K562 (cell line): ENCODE data around the gene CBX2. TPM values are rescaled to one million over a fixed set of nuclear protein-coding genes. Genes with fewer than 3 reads are reported as not detected.

Experiments used
- HDAC1 ChIP-seq, 2 experiments: fragments of 450-650 bp; IDR thresholded peaks; 2 replicates each; pipeline ENCODE4 v1.6.1; 2016 to 2017; ENCODE audit warnings: inconsistent platforms in 1 of 2, mild to moderate bottlenecking in 1 of 2, moderate library complexity in 1 of 2
- HINFP ChIP-seq: fragments of 450-650 bp; conservative IDR thresholded peaks from 2 replicates; pipeline ENCODE4 v1.6.1; 2016; ENCODE audit warnings: missing genetic modification characterization, low read depth, mild to moderate bottlenecking, control low read depth, missing compliant biosample characterization
- HLTF ChIP-seq: fragments of 450-650 bp; IDR thresholded peaks from 2 replicates; pipeline ENCODE4 v1.6.1; 2016
- MEF2D ChIP-seq: conservative IDR thresholded peaks from 2 replicates; pipeline ENCODE4 v1.6.1; 2016; ENCODE audit warnings: low read depth, missing genetic modification characterization, missing compliant biosample characterization
- MGA ChIP-seq: fragments of 450-650 bp; IDR thresholded peaks from 2 replicates; pipeline ENCODE4 v1.6.1; 2016; ENCODE audit warnings: mild to moderate bottlenecking, moderate library complexity
- NR2C1 ChIP-seq, 2 experiments: fragments of 450-650 bp; IDR thresholded peaks; 2 replicates each; pipeline ENCODE4 v1.6.1; 2017; ENCODE audit warnings: mild to moderate bottlenecking in 2 of 2, antibody characterized with exemption in 1 of 2, inconsistent platforms in 1 of 2, missing compliant biosample characterization in 1 of 2, missing genetic modification characterization in 1 of 2
- RAD21 ChIP-seq, 2 experiments: fragments of 250-450 bp in 1 of 2; fragments of 450-650 bp in 1 of 2; sonication (Bioruptor Pico) in 1 of 2; formaldehyde crosslinking in 1 of 2; IDR thresholded peaks in 1 of 2; conservative IDR thresholded peaks in 1 of 2; 2 replicates each; pipeline versions ENCODE4 v1.4.0 to v1.8.0; 2020 to 2022; ENCODE audit warnings: mild to moderate bottlenecking in 2 of 2, moderate library complexity in 1 of 2
- TAF7 ChIP-seq: fragments of 450-650 bp; IDR thresholded peaks from 2 replicates; pipeline ENCODE4 v1.6.1; 2016; ENCODE audit warnings: missing genetic modification characterization, missing compliant biosample characterization
- U2AF1 ChIP-seq: fragments of 200-400 bp; formaldehyde crosslinking; optimal IDR thresholded peaks from 2 replicates; pipeline ENCODE3; 2017; ENCODE audit warnings: mild to moderate bottlenecking, low read depth, low read length, moderate library complexity
- ZNF280A ChIP-seq: fragments of 450-650 bp; IDR thresholded peaks from 2 replicates; pipeline ENCODE4 v1.6.1; 2018; ENCODE audit warnings: mild to moderate bottlenecking, low read depth; ENCODE audit not compliant: partially characterized antibody
- ZNF785 ChIP-seq: fragments of 250-450 bp; sonication (Bioruptor Pico); IDR thresholded peaks from 2 replicates; pipeline ENCODE4 v1.4.0; 2020; ENCODE audit warnings: mild to moderate bottlenecking
- polyA plus RNA-seq, 8 experiments: library from polyadenylated mRNA; depleted of rRNA in 4 of 8; stranded (reverse) in 5 of 8; unstranded in 3 of 8; fragments of >200 nt; fragmentation: Nextera tagmentation in 2 of 8; fragmentation: Illumina TruSeq in 1 of 8; extraction: Ambion mirVana in 2 of 8; extraction: Trizol in 1 of 8; gene quantifications; 2 replicates each; pipeline versions ENCODE4 v1.2.1 to v1.2.3, GENCODE V29; 2011 to 2014; ENCODE audit warnings: inconsistent platforms in 1 of 8, missing spikeins in 1 of 8
- total RNA-seq, 7 experiments: library from RNA; depleted of rRNA in 6 of 7; stranded (reverse); fragments of >200 nt in 6 of 7; fragmentation: Illumina TruSeq in 2 of 7; extraction: Trizol in 2 of 7; gene quantifications; 2 replicates each; pipeline versions ENCODE4 v1.2.1 to v1.2.3, GENCODE V29; 2011 to 2021; ENCODE audit warnings: low replicate concordance in 1 of 7

The CBX2 gene
- total and polyA plus RNA-seq, 9 of the 15 experiments (the other 6 are each of a cell fraction or from before 2014, with no cell fraction given): 0.66 to 26.9 (median 13.9) TPM

GRCh38 chr17:79812353-79813258 is 34.7 kb downstream of the CBX2 start (continued):
- no peak for TF ChIP-seq MGA
- 0 out of 4 replicates have a peak, but pooled peaks of 1 of the 2 experiments have one; percentile 2 for TF ChIP-seq RAD21 (CRISPR knock-in tag; conservative IDR thresholded peaks at IDR 0.05 in 1 of 2, IDR thresholded peaks at IDR 0.05 in 1 of 2)
- no peak for TF ChIP-seq U2AF1
- TF ChIP-seq MEF2D (tag): no peak
- TF ChIP-seq HLTF: no peak
- no peak for TF ChIP-seq HDAC1 (IDR thresholded peaks at IDR 0.05)
- TF ChIP-seq NR2C1 (IDR thresholded peaks at IDR 0.05): no peak
- TF ChIP-seq NR2C1 (tag; IDR thresholded peaks at IDR 0.05): peak; percentile 13; the same call in 1 of the 2 replicates
- no peak for TF ChIP-seq ZNF785 (CRISPR knock-in tag)
- no peak for TF ChIP-seq TAF7
- TF ChIP-seq ZNF280A: no peak
- no peak for TF ChIP-seq HINFP (tag)
